ENCODE results near the gene PSG4.
"Not testable (repeated sequence)": the region's sequence is repeated elsewhere in the genome, so short reads cannot be mapped to it uniquely, and the experiment has no call there.

PSG4 gene

GRCh38 chr19:43205471-43206105, at the start of gene PSG4:
Gene PSG4 (minus strand): TSS chr19:43205638. CDS start chr19:43205536, 102 bp downstream.
- not testable (repeated sequence) for DNase-seq

- not testable (repeated sequence) for DNase-seq
These were observed 46.0 kb upstream of the PSG4 start for GRCh38 chr19:43251428-43251827.

GRCh38 chr19:43250296-43250695, 44.9 kb upstream of the PSG4 start:
- not testable (repeated sequence) for DNase-seq

- not testable (repeated sequence) for DNase-seq
These were observed 43.2 kb upstream of the PSG4 start for GRCh38 chr19:43248635-43249002.

- DNase-seq = not testable (repeated sequence)
These were observed 41.9 kb upstream of the PSG4 start for GRCh38 chr19:43247243-43247880.

GRCh38 chr19:43245848-43246247, 40.4 kb upstream of the PSG4 start:
- not testable (repeated sequence) for DNase-seq

- not testable (repeated sequence) for DNase-seq
These were observed 36.8 kb upstream of the PSG4 start for GRCh38 chr19:43242211-43242610.

- not testable (repeated sequence) for DNase-seq
These were observed 32.8 kb upstream of the PSG4 start for GRCh38 chr19:43238213-43238612.

- DNase-seq = not testable (repeated sequence)
These were observed 30.2 kb upstream of the PSG4 start for GRCh38 chr19:43235686-43236085.

- DNase-seq = no peak
These were observed 23.9 kb upstream of the PSG4 start for GRCh38 chr19:43229315-43229714.

GRCh38 chr19:43228730-43229129, 23.3 kb upstream of the PSG4 start:
- not testable (repeated sequence) for DNase-seq

- not testable (repeated sequence) for DNase-seq
These were observed 21.5 kb upstream of the PSG4 start for GRCh38 chr19:43226986-43227385.

- DNase-seq = no peak
These were observed 19.4 kb upstream of the PSG4 start for GRCh38 chr19:43224855-43225253.

- DNase-seq = not testable (repeated sequence)
These were observed 18.9 kb upstream of the PSG4 start for GRCh38 chr19:43224201-43224854.

GRCh38 chr19:43221891-43222290, 16.5 kb upstream of the PSG4 start:
- not testable (repeated sequence) for DNase-seq

- not testable (repeated sequence) for DNase-seq
These were observed 13.7 kb upstream of the PSG4 start for GRCh38 chr19:43219136-43219535.

GRCh38 chr19:43215881-43216280, 10.4 kb upstream of the PSG4 start:
- DNase-seq = not testable (repeated sequence)

GRCh38 chr19:43207991-43208390, 2.6 kb upstream of the PSG4 start:
- no peak for DNase-seq

- DNase-seq = peak; percentile 26
These were observed 1.7 kb upstream of the PSG4 start for GRCh38 chr19:43207174-43207573.

GRCh38 chr19:43203611-43204010, 1.8 kb downstream of the PSG4 start:
- not testable (repeated sequence) for DNase-seq

- DNase-seq = not testable (repeated sequence)
These were observed 3.5 kb downstream of the PSG4 start for GRCh38 chr19:43201891-43202290.

- DNase-seq = not testable (repeated sequence)
These were observed 4.1 kb downstream of the PSG4 start for GRCh38 chr19:43201337-43201801.

GRCh38 chr19:43198686-43199419, 6.6 kb downstream of the PSG4 start:
- not testable (repeated sequence) for DNase-seq

Measured in stimulated activated CD4-positive, alpha-beta T cell treated with anti-CD3 and anti-CD28 coated beads, Interleukin-4, amount 100 ng/mL, for 24 hours (primary cell).